T-helper 1 cell (primary cell): ENCODE results near the gene CREB3.

Source experiments
- DNase-seq, 5 donors: peaks; one replicate each; pipeline ENCODE4 v3.0.0-alpha.2; 2012 to 2020

CREB3 gene

DNA sequence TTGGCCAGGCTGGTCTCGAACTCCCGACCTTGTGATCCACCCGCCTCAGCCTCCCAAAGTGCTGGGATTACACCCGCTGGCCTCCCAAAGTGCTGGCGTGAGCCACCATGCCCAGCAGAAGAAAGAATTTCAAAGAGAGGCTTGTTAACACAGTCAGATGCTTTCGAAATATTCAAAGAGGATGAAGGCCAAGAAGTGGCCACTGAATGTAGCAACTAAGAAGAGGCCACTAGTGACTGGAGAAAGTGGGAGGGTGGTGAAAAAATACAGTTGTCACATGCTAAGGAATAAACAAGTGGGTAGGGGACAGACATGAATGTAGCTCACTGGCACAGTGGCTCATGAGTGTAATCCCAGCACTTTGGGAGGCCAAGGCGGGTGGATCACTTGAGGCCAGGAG, 29.8 kb upstream of the CREB3 start:
- DNase-seq = no peak

DNA sequence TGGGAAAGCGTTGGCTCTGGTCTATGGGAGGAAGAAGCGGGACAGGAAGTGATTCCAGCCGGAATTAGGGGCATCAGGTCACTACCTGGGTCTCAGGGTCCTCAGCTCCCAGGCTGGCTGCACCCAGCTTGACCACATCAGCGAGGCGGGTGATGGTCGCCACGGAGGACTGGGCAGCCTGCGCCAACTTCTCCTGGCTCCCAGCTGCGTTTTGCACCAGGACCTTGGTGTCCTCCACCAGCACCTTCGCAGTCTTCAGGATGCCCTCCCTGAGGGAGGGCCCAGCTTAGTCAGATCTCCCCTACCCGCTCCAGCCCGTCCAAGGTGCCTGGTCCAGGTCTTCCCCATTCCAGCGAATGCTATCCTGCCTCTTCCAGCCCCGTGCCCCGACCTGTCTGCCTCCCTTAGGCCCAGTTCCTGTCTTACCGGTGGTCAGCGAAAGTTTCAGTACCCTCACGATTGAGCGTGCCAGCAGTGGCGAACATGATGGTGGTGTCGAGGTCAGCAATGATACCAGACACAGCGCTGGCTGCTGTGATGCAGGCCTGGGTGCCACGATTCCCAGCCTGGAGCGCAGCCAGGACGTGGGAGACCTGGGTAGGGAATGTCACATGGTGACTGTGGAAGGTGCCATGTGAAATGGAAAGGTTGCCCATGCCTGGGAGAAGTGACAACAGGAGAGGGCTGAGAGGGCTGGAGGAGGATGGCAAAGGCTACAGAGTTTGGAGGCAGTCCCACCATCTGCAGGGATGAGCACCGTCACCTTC, 28.4 kb upstream of the CREB3 start:
- no peak for DNase-seq

DNA sequence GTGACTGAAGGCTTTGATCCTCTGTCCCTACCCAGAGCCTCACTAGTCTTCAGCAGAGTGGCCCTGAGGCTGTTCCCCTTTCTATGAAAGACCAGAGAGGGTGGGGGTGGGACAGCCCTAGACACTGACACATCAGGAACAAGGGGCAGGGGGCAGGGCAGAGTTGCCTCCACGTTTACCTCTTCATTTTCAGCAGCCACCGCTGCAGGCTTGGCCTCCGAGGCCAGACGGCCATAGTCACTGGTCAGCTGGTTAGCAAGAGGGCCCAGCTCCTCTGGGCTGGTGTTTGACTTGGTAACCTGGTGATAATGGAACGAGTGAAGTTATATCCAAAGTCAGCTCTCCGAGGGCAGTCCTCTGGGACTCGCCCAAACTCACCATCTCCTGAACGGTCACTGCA, 27.1 kb upstream of the CREB3 start:
- DNase-seq = no peak

DNA sequence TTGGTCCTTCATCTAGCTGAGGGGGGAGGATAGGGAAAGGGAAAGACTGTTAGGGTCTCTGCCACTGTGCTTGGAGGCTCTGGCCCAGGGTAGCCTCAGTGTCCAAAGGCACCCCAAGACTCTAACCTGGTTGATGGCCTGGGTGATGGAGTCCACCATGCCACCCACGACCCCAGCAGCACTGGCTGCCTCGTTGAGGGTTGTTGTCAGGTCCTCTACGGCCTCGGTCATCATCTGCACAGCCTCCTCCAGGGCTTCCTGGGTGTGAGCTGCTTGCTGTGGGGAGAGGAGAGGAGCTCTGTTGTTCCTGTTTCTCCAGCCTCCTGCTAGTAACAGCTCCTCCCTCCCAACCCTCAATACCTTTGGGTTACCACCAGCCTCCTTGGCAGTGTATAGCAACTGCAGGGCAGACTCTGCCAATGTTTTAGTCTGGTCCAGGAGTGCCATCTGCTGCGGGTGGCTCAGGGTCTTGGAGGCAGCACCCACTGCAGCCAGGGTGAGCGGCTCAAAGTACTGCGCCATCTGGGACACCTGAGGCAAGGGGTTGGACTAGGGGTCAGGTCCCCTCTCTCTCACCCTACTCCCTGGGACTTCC, 26.5 kb upstream of the CREB3 start:
- no peak for DNase-seq

DNA sequence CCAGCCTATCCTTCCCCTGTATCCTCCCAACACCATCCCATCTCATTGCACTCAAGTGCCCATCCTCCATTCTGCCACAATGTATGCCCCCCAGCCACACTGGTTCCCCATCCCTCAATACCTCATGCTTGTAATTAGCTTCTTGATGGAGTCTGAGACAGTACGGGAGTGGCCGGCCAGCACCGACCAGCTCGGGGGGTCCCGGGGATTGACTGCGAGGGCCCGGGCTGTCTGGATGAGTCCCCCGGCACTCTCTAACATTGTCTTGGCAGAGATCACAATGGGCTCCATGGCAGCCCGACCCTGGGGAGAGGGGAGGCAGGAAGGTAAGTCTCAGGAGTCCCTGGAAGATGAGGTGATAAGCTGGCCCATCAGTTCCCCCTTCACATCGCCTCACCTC, 25.5 kb upstream of the CREB3 start:
- DNase-seq = no peak

DNA sequence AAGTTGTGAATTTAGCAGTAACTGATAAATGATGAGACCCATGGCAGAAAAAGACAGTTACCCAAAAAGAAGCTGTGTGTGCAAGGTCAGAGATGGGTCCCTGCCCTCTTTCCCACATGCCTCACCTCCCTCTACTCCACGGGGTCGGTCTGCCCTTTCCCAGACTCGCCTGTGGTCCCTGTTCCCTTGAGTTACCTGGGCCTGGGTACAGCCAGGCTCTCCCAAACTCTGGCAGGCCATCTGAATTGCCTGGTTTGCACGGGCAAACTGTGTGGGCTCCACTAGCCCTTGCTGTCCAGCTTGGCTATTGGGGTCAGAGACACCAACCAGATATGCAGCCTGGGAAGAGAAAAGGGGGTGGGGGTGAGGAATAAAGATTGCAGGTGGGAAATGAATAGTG, 24.3 kb upstream of the CREB3 start:
- no peak for DNase-seq

DNA sequence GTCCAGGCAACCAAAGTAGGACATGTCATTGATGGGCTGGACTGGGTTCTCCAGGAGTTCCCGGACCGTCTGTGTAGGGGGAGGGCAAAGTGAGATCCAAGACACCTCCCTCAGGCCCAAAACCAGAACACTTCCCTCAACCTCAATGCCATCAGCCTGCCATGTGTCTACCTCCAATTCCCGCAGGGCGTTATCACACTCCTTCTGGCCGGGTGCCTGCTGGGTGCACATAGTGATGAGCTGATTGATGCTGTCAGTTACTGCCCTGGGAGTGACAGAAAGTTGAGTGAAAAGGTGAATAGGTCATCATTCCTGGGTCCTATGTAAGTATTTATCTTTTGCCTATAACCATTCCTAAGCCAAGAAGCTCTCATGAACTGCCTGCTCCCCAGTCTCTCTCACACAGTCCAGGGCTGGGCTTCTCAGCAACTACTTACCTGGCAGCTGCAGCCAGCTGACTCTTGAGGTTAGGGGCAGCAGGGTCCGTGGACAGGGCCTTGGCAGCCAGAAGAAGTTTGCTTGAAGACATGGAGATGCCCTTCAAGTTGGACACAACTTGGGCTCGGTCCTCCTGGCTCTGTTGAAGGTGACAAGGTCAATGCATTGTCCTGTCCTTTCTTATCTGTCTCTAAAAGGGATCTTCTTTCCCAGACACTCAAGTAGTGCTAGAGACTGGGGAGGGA, 21.5 kb upstream of the CREB3 start:
- no peak for DNase-seq

DNA sequence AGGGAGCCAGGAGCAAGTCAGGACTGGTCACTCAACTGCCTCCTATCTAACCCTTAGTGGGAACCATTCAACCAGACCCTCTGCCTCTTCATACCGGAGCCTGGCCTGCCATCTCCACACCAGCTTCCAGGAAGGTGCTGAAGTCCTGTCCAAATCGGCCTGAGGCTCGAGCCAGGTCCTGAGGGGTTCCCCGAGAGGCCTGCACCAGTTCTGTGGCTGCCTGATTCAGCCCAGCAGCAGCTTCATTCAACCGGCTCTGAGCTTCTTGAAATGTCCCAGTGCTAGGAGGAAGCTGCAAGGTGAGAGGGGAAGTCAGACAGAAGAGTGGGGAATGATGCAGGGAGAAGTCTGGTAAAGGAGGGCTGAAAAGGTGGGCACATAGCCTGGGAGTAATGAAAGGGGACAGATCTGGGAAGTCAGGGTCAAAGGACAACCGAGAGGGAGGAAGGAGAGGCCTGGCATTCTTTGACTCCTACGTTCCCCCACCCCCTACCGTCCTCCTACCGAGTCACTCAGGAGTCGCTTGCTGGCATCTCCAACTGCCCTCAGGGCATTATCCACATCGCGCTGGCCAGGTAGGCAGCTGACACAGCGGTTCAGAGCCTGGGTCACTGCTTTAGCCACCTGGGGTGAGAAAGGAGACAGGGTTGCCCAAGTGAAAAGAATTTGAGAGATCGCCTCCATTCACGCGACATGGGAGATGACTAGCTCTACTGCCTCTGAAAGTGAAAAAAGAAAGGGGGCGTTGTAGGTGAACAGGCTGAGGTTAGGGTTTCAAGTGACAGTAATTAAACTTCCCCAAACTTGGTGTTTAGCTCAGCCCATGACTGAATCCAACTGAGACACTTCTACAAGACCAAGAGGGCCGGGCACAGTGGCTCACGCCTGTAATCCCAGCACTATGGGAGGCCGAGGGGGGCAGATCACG, 20.7 kb upstream of the CREB3 start:
- DNase-seq = no peak

DNA sequence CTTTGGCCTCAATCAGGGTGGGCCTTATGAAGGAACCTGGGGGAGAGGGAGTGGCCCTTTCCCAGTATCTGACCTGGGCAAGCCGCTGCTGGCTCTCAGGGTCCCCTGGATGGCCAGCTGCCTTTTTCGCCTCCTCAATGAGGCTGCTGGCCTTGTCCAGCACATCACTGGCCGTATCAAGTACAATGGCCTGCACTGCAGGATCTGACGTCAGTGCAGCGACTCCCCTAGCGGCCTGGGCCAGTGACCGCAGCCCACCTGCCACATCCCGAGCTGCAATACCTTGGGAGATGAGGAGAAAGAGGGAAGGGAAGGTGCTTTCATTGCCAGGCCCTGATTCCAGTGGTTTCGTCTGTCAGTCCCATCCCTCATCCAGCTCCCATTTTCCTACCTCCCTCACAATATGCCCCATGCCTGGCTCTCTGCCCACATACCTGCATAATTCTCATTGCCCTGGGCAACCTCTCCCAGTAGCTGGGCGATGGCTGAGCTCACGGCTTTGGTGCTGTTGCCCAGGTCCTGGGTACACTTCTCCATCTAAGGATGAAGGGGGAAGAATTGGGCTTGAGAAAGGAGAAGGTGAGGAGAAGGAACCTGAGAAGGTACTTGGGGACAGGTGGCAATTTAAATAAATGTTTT, 19.6 kb upstream of the CREB3 start:
- no peak for DNase-seq

DNA sequence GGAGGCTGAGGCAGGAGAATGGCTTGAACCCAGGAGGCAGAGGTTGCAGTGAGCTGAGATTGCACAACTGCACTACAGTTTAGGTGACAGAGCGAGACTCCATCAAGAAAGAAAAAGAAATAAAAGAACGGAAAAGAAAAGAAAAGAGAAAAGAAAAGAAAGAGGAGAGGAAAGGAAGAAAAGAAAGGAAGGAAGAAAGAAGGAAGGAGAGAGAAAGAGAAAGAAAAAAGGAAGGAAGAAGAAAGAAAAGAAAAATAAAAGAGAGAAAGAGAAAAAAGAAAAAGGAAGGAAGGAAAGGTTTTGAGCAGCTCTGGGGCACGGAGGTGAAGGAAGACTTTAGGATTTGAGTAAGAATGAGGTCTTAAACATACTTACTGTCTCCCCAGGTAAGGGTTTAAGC, 18.9 kb upstream of the CREB3 start:
- DNase-seq = no peak

DNA sequence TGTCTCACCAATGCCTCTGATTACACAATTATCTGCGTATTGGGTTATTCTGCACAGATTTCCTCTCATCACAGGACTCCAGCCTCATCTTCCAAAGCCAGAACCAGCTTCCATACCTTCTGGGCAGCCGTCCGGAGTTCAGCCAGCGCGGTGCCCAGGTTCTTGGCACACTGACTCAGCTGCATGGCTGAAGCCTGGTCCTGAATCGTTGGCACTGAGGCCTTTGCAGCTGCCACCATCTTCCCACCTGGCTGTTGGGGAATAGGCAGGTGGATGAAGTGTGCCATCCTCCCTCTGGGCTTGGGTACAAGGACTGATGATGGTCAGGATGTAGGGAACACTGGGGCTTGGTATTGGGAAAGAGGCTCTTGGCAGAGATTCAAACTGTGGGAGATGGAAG, 18.3 kb upstream of the CREB3 start:
- no peak for DNase-seq

DNA sequence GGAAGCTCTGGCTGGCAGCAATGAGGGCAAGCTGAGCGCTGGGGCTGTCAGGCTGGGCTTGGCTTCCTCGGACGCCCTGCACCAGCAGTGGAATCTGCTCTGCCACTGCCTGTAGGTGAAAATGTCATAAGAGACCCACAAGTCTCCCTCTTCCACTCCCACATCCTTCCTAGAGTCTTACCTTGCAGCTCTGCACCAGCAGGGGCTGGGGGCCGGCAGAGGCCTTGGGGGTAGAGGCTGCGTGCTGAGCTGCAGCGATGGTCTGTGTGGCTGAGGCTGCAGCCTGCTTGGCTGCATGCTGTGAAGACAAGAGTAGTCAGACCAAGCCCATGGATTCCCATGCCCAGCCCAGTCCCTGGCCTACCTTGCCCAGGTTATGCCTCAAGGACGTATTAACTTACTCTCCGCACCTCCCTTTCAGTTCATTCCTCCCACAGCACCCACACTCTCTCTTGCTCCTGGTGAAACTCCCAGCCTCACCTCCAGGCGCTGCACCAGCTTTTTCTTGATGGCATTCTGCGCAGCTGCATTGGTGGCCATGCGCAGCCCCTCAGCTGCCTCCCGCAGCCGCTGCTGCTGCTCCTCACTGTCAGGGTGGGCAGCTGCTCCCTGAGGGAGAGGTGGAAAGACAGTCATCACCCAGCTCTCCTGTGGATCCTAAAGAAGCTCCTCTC, 17.8 kb upstream of the CREB3 start:
- DNase-seq = no peak

DNA sequence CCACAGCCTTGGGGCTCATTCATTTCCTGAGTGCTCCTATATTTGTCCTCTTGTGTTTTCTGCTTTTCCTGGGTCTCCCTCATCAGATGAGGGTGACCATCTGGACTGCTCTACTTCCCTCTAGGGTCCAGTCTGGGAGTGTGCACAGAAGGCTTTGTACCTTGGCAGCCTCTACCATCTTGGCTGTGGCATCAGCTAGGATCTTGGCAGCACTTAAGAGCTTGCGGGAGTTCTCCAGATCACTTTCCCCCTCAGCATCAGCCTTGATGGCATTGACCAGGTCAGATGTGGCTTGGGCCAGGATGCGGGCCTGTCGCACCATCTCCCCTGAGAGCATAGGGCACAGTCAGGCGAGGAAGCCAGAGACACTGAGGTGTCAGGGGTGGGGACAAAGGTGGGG, 16.2 kb upstream of the CREB3 start:
- DNase-seq = no peak

DNA sequence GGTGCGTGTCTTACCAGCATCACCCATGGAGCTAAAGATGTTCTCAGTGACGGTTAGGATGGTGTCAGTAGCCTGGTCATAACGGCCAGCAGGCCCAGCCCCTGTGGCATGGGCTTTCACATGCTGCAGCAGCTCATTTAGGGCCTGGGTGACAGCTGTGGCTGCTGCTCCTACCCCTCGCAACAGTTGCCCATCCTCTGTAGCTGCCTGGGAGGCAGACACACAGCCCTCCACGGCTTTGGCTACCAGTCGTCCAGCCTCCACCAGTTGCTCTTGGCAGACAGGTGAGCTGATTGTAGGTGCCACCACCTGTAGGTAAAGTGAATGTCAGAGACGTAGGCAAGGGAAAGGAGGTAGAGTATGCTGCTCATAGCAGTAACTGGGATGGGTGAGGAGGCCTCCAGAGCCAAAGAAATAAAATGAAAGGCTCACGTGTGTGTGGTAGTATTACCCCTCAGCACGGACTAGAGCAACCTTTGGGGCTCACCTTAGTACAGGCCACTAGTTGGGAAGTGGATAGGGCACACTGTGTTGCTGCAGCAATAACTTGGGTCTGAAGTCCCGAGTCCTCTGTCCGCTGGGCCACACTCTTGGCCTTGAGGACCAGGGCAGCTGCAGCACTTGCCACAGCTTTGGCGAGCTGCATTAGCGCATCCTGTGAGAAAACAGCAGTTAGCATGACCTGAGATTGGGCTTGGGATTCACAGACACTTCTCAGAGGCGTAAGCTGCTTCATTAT, 15.2 kb upstream of the CREB3 start:
- no peak for DNase-seq

DNA sequence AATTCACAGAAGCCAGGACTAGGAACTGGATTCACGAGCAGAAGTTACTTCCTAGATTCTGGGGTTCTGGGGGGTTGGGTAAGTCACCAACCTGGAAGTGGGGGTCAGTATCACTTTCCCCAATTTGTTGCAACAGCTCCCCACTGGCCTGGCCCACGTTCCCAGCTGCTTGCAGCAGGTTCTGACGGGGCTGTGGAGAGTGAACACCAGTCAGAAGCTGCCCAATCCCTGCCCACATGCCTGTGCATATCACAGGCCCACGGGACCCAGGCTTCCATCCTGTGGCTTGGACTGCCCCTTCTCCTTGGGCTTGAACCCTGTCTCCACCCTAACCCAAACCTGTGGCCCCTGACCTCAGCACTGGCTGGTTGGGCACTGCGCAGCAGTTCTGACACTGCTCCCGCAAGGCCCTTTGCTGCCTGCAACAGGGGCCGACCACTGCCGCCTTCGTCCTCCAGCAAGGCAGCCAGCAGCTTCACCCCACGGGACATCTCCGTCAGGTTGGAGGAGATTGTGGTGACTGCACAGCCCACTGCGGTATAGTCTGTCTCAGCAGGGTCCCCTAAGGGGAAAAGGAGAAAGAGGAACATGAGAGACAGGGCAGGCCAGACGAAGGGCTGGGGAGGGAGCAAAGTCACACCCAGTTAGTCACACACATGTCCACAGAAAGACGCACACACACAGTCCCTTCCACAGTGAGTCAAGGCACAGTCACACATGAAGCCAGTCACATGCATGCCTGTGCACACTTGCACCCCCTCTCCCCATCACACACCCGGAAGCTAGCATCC, 13.6 kb upstream of the CREB3 start:
- DNase-seq = no peak

DNA sequence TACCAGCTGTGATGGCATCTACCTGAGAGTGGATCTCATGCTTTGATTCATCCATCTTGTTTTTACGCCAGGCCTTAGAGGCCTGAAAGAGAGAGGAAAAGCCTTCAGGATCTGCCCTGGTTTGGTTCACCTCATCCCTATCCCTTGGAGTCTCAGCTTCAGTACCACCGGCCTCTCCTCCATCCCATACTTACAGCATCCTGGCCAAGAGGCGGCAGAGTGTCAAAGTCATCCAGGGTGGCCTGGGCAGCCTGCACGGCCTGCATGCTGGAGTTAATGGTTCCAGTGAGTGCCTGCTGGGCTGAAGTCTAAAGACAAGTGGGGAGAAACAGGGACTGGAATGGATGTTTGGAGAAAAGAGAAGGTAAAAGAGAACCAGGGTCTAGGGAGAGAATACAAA, 12.9 kb upstream of the CREB3 start:
- no peak for DNase-seq

DNA sequence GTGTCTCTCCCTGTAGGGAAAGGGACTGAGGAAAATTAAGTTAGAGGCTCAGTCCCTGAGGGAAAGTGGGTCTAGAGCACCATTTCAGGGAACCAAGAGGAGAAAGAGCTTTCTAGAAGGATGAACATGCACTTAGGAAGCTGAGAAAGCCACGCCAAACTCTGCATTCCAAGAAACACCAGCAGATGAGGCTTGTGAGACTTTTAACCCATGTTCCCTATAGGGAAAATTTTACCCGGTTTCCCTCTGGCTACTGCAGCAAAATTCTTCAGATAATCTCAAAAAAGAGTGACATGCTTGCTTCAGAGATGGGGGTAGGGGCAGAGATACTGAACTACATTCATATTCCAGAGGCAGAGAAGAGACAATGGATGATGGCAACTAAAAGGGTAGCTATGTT, 9.0 kb upstream of the CREB3 start:
- DNase-seq = no peak

DNA sequence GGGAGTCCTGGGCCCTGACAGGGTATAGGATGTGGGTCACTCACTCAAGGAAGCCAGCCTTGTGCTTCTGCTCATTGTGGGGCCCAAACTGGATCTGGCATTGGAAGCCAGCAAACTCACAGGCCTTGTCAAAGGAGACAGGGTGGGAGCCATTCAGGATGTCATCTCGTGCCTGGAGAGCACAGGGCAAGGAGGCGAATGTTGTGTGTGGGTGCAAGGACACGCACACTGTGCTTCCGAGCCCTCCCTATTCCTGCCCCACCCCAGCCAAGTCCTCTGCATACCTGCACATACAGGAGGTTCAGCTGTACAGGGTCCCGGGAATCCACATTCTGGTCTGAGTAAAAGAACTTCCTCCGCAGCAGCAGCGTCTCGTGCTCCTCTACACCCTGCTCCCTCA, 8.6 kb upstream of the CREB3 start:
- no peak for DNase-seq

DNA sequence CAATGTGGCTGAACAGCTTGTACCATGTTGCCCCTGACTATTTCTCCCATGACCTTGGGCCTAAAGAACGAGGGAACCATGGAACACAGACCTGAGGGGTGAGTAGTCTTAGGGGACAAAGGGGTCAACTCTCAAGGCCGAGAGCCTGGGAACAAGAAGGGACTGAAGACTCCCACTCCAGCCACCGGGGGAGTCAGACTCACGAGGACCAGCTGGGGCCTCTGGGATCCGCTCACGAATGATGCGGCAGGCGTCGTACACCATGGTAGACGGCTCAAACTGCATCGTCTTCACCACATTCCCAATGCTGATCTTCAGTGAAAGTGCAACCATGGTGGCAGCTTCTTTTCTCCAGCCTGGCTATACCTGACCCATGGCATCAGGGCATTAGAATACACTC, 7.1 kb upstream of the CREB3 start:
- DNase-seq = no peak

DNA sequence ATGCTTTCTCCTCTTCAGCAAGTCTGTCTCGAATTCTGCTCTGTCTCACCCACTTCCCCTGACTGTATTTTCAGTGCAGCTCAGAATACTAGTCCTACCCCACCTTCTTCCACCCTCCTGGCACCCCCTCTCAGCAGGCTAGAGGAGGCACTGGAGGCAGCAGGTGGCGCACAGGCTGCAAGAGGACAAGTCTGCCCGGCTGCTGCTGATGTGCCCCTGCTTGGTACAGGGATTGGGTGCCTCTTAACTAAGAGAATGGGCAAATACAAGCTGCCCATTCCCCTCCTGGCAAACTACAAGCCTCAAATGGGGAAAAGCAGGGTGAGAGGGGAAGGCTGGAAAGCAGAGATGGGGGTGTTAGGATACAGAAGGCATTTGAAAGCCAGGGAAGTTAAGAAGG, 5.5 kb upstream of the CREB3 start:
- peak in 1 of 5 donors; percentile 49 for DNase-seq

DNA sequence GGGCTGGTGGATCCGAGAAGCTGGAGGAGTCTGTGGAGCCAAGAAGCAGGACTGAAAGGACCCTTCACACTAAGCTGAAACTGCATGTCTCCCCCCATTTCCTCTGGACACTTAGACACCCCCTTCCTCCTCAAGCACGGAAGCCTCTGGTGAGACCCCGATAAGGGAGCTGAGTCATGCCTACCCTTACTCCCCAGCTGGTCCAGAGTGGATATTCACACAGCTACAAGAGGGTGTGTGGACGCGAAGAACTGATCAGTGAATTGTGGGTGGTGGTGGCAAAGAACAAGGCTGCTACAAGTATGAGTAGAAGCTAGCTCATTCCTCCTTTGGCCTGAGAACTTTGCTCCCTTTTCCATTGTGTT, 4.8 kb upstream of the CREB3 start:
- no peak for DNase-seq
